ENCODE results near the gene CLDND1.
A peak's percentile ranks its signal among the peaks of the same experiment; 100 is the strongest.

Gene CLDND1

GRCh38 chr3:98514948-98515347, 7.8 kb downstream of the CLDND1 start:
- no peak for DNase-seq

- no peak for DNase-seq
Observed at GRCh38 chr3:98513736-98514135, 9.0 kb downstream of the CLDND1 start.

GRCh38 chr3:98513091-98513511, 9.6 kb downstream of the CLDND1 start:
- DNase-seq, result peak in 2 of 58 donors; percentile 7 to 8

GRCh38 chr3:98512576-98512975, 10.1 kb downstream of the CLDND1 start:
- DNase-seq, result no peak

- no peak for DNase-seq
Observed at GRCh38 chr3:98508582-98508981, 14.1 kb downstream of the CLDND1 start.

- DNase-seq, result no peak
Observed at GRCh38 chr3:98504539-98504938, 18.2 kb downstream of the CLDND1 start.

GRCh38 chr3:98501863-98502576, 20.7 kb downstream of the CLDND1 start:
- DNase-seq, result no peak

- DNase-seq, result peak in 11 of 58 donors; percentile 0 to 40 (median 17)
Observed at GRCh38 chr3:98501270-98501669, 21.4 kb downstream of the CLDND1 start.

GRCh38 chr3:98500019-98500418, 22.7 kb downstream of the CLDND1 start:
- DNase-seq, result no peak

GRCh38 chr3:98497381-98497780, 25.3 kb downstream of the CLDND1 start, which contains the start of gene OR5K2:
TSS of gene OR5K2 (plus strand) at chr3:98497681. CDS start at chr3:98497681, 0 bp downstream.
- no peak for DNase-seq

- DNase-seq, result no peak
Observed at GRCh38 chr3:98483626-98484025, 39.1 kb downstream of the CLDND1 start.

- DNase-seq, result no peak
Observed at GRCh38 chr3:98482717-98483482, 39.8 kb downstream of the CLDND1 start.
